NT2/D1 (cell line): ENCODE results near the gene WNK2.

Experiments used
- DNase-seq: peaks from one replicate; pipeline ENCODE4 v3.0.0-alpha.2; 2011; ENCODE audit warnings: low read depth, low spot score
- H3K27me3 ChIP-seq: 2 replicates; pipeline ENCODE4 v1.6.0; 2011; ENCODE audit warnings: mild to moderate bottlenecking; ENCODE audit not compliant: insufficient read length, insufficient read depth
- H3K36me3 ChIP-seq: 2 replicates; pipeline ENCODE4 v1.6.1; 2011; ENCODE audit warnings: mild to moderate bottlenecking, low read length, mixed read lengths; ENCODE audit not compliant: insufficient read depth, insufficient read length
- H3K4me1 ChIP-seq: 2 replicates; pipeline ENCODE4 v1.5.1; 2011; ENCODE audit not compliant: insufficient read depth, insufficient read length
- H3K4me3 ChIP-seq: 2 replicates; pipeline ENCODE4 v1.5.1; 2011; ENCODE audit warnings: low read depth; ENCODE audit not compliant: insufficient read length
- H3K9ac ChIP-seq: 2 replicates; pipeline ENCODE4 v1.6.0; 2011; ENCODE audit warnings: low read depth; ENCODE audit not compliant: insufficient read length
- H3K9me3 ChIP-seq: 2 replicates; pipeline ENCODE4 v1.5.1; 2011; ENCODE audit warnings: mild to moderate bottlenecking, low read length; ENCODE audit not compliant: insufficient read depth
- SUZ12 ChIP-seq: IDR thresholded peaks from 2 replicates; pipeline ENCODE4 v1.6.1; 2011; ENCODE audit not compliant: insufficient read length, insufficient read depth; ENCODE audit errors: extremely low read depth
- YY1 ChIP-seq: IDR thresholded peaks from 2 replicates; pipeline ENCODE4 v1.6.1; 2011; ENCODE audit not compliant: insufficient read length, insufficient read depth
- ZNF274 ChIP-seq: IDR thresholded peaks from 2 replicates; pipeline ENCODE4 v1.6.1; 2011; ENCODE audit warnings: mild to moderate bottlenecking, low read depth, low read length

The WNK2 gene

DNA sequence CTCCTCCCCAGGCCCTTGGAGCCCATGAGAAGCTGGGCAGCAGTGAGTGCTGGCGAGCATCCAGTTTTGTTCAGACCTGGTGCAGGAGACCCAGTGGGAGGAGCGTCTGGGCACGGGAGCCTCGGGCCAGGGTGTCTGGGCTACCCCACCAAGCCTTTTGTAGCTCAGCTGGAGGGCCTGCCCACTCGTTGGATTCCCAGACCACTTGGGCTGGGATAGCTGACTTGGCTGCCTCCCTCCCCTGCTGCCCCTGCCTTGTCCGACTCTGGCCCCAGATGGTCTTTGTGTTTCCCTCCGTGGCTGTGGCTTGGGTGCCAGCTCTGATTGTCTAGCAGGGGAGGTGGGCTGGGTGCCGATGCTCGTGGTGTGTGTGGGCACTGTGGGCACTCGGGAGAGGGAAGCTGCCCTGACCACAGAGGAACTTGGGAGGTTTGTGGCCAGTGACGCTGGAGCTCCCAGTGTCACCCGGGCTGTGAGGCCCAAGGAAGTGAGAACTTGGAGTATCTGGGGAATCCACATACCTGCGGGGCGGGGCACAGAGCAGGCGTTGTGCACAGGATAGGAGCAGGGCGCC, 47.3 kb downstream of the WNK2 start:
- Histone ChIP-seq H3K4me3 (no peak overlapping the region), H3K4me1 (no peaks in the 10 kb centered on the region), H3K27me3 (no peaks in the 10 kb centered on the region), H3K36me3 (peaks cover 7% of the 10 kb centered on the region), H3K9ac (no peak overlapping the region), H3K9me3 (no peaks in the 10 kb centered on the region)
- no peak for TF ChIP-seq YY1
- TF ChIP-seq ZNF274: no peak
- TF ChIP-seq SUZ12: no peak
- DNase-seq: no peak

DNA sequence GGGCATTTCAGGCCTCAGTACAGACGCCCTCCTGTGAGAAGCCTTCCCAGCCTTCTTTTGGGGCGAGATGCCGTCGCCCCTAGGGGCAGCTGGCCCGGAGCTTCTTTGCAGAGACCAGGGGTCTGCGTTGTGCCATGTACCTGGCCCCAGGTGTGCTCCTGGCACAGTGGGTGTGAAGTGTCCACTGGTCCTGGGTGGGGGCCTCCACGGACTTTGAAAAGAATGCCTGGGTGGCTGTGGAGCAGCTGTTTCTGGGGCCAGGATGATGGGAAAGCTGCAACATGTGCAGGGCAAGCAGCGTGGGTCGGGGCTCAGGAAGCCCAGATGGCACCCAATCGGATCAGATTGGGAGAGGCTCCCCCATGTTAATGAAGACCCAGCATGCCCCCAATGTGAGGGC, 47.8 kb downstream of the WNK2 start:
- Histone ChIP-seq H3K4me1 (no peaks in the 10 kb centered on the region), H3K4me3 (no peak overlapping the region), H3K27me3 (no peaks in the 10 kb centered on the region), H3K9ac (no peak overlapping the region), H3K36me3 (peaks cover 7% of the 10 kb centered on the region), H3K9me3 (no peaks in the 10 kb centered on the region)
- TF ChIP-seq YY1: no peak
- no peak for TF ChIP-seq ZNF274
- TF ChIP-seq SUZ12: no peak
- DNase-seq: no peak

DNA sequence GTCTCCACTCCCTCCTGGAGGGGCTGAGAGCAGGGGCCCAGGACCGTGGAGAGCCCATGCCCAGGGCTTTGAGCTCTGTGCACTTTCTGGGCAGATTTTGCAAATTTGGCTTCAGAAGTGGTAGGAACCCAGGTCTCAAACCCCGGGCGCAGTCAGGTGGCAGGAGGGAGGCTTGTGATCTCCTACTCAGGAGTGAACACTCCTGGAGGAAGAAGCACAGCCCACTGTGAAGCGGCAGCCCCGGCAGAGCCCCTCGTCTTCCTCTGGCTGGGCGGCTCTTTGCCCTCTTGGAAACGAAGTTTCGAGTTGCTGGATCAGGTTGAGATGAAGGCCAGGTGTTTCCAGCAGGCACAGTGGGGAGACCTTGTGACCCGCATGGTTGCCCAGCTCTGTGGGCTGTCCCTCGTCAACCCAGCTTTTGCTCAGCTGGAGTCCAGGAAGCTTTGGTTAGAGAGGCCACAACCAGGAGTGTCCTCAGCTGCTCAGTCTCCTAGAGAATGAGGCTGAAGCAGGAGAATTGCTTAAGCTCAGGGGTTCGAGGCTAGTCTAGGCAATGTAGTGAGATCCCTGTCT, 48.5 kb downstream of the WNK2 start:
- Histone ChIP-seq H3K4me3 (no peak overlapping the region), H3K27me3 (no peaks in the 10 kb centered on the region), H3K9me3 (no peaks in the 10 kb centered on the region), H3K9ac (no peak overlapping the region), H3K4me1 (no peaks in the 10 kb centered on the region), H3K36me3 (peaks cover 7% of the 10 kb centered on the region)
- DNase-seq: no peak
- TF ChIP-seq ZNF274 (no peak), SUZ12 (no peak), YY1 (no peak)

DNA sequence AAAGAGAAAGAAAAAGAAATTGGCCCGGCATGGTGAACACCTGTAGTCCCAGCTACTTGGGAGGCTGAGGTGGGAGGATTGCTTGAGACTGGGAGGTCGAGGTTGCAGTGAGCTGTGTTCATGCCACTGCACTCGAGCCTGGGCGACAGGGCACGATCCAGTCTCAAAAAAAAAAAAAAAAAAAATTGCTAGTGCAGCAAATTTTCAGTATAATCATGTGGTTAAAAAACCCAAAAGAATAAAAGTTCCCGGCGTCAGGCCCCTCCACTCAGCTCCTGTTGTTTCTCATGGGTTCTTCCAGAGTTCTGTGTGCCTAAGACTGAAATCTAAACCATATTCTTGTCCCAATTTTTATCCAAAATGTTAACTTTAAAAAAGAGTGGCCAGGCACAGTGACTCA, 49.1 kb downstream of the WNK2 start:
- H3K36me3 ChIP-seq: peaks cover 9% of the 10 kb centered on the region

DNA sequence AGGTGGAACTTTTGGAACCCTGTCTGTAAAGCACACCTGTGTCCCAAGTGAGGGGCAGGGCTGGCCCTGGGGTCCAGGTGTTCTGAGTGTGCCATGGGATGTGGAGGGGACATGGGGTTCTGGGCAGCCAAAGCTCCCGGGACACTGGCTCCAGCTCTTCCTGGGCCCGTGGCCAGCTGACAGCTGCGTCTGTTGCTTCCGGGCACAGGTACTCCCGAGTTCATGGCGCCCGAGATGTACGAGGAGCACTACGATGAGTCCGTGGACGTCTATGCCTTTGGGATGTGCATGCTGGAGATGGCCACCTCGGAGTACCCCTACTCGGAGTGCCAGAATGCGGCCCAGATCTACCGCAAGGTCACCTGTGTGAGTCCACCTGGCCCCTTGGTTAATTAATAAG, 50.7 kb downstream of the WNK2 start:
- H3K9ac ChIP-seq: no peak overlapping the region
- no peaks in the 10 kb centered on the region for H3K9me3 ChIP-seq
- no peak for TF ChIP-seq YY1
- H3K27me3 ChIP-seq: no peaks in the 10 kb centered on the region
- no peak overlapping the region for H3K4me3 ChIP-seq
- DNase-seq: no peak
- no peaks in the 10 kb centered on the region for H3K4me1 ChIP-seq
- H3K36me3 ChIP-seq: peaks cover 22% of the 10 kb centered on the region

More for the DNA sequence above, 49.1 kb downstream of the WNK2 start:
- Histone ChIP-seq H3K4me1 (no peaks in the 10 kb centered on the region), H3K4me3 (no peak overlapping the region), H3K9ac (no peak overlapping the region), H3K27me3 (no peaks in the 10 kb centered on the region), H3K9me3 (no peaks in the 10 kb centered on the region)
- no peak for DNase-seq
- TF ChIP-seq ZNF274 (no peak), YY1 (no peak), SUZ12 (no peak)

DNA sequence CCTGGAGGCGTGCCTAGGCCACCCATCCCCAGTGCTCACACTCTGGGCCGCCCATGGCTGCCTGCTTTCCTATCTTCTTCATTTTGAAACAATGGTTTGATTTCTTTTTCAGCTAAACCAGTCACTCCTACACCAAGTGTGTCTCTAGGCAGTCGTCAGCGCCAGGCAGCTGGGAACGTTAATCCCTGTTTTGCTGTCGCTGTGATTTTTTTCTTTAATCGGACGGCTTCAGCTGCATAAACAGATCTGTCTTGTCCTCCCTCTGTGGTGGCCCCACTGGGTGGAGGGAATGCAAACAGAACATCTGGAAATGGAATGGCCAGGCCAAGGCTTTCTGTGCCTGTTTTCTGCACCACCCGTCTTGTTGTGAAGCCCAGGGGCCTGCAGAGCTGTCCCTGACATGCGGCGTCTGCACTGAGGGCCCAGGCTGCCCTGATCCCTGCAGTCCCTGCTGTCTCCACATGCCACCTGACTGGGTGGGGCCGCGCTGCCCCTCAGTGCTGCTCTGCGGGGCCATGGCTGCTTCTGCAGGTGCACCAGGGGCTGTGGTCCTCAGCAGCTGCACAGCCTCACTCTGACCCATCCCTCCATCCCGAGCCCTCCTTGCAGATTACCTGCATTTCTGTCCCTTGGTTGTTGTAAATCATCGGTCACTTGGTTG, 51.5 kb downstream of the WNK2 start:
- Histone ChIP-seq H3K4me3 (no peak overlapping the region), H3K4me1 (no peaks in the 10 kb centered on the region), H3K9ac (no peak overlapping the region), H3K9me3 (no peaks in the 10 kb centered on the region), H3K36me3 (peaks cover 26% of the 10 kb centered on the region), H3K27me3 (no peaks in the 10 kb centered on the region)
- no peak for TF ChIP-seq ZNF274
- no peak for DNase-seq

DNA sequence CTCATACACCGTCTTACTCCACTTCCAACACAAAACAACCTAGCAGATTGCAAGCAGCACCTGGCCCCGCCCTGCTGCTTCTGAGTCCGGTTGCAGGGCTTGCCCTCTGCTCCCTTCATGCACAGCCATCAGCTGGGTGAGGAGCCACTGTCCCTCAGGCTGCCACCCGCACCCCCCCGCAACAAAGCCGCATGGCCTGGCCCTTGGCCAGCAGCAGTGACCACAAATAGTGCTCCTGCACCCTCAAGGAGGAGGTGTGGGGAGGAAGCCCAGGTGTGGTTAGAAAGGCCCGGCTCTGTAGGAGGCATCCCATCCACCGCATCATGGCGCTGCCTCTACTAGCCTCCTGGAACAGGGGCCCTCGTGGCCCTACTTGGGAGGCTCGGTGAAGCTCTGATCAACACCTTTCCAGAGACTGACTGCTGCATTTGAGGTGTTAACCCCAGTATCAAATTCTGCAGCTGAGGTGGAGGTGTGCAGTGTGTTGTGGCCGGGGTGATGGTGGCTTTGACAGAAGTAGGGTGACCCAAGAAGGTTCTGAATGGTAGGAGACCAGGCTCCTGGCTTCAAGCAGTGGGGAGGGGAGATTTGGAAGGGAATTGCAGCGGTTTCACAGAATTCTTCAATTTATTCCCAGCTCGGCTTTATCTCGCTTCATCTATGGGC, 52.7 kb downstream of the WNK2 start:
- DNase-seq: no peak
- Histone ChIP-seq H3K9me3 (no peaks in the 10 kb centered on the region), H3K9ac (no peak overlapping the region), H3K4me3 (no peak overlapping the region), H3K36me3 (peaks cover 24% of the 10 kb centered on the region), H3K4me1 (no peaks in the 10 kb centered on the region), H3K27me3 (no peaks in the 10 kb centered on the region)
- no peak for TF ChIP-seq SUZ12
- no peak for TF ChIP-seq ZNF274
- TF ChIP-seq YY1: no peak
